GM18867 (cell line): ENCODE measurements around the gene APOL1.
"Not testable (repeated sequence)": the region's sequence is repeated elsewhere in the genome, so short reads cannot be mapped to it uniquely, and the experiment has no call there.

ENCODE experiments used
- ATAC-seq: cut with Tn5 transposase; IDR thresholded peaks from one replicate; pipeline ENCODE4 v1.9.1; 2021; ENCODE audit warnings: mild to moderate bottlenecking, moderate library complexity; ENCODE audit not compliant: unreplicated experiment

Gene APOL1

DNA sequence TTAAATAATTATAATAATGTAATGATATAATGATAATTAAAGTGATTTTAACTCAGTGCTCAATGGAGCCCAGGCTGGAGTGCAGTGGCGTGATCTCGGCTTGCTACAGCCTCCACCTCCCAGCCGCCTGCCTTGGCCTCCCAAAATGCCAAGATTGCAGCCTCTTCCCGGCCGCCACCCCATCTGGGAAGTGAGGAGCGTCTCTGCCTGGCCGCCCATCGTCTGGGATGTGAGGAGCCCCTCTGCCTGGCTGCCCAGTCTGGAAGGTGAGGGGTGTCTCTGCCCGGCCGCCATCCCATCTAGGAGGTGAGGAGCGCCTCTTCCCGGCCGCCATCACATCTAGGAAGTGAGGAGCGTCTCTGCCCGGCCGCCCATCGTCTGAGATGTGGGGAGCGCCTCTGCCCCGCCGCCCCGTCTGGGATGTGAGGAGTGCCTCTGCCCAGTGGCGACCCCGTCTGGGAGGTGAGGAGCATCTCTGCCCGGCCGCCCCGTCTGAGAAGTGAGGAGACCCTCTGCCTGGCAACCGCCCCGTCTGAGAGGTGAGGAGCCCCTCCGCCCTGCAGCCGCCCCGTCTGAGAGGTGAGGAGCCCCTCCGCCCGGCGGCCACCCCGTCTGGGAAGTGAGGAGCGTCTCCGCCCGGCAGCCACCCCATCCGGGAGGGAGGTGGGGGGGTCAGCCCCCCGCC is 37.6 kb downstream of the APOL1 start:
- not testable (repeated sequence) for ATAC-seq

DNA sequence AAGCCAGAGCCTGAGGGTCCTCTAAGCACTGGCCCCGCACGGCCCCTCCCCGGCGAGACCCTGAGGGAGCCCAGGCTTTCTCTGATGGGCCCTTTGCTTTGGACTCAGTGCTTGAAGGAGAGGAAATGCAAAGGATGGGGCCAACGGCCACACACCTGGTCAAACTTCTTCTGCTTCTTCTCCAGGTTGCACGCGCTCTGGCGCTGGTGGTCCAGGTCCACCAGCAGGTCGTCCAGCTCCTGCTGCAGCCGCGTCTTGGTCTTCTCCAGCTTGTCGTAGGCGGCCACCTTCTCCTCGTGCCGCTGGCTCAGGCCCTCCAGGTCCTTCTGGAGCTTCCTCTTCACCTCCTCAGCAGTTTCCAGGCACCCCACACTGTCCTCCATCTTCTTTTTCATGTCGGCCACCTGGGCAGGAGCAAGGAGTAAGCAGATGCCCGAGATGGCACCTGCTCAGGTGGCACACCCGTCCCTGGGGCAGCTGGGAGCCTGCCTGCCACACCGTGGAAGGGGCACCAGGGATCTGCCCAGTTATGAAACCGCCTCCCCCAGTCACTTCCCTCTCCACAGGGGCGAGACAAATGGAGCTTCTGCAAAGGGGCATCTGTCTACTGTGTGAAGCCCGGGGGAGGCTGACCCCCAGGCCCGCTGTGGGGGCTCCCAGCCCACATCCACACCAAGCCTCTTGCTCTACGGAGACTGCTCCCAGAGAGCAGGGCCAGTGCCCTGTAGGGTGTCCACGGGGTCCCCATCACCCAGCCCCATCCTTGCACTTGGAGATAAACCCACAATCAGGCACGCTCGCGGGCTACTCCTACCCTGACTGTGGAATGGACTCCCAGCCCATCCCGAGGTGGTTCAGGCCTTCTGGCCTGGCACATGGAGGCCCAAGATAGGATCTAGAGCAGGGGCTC is 39.2 kb downstream of the APOL1 start:
- ATAC-seq = no peak

DNA sequence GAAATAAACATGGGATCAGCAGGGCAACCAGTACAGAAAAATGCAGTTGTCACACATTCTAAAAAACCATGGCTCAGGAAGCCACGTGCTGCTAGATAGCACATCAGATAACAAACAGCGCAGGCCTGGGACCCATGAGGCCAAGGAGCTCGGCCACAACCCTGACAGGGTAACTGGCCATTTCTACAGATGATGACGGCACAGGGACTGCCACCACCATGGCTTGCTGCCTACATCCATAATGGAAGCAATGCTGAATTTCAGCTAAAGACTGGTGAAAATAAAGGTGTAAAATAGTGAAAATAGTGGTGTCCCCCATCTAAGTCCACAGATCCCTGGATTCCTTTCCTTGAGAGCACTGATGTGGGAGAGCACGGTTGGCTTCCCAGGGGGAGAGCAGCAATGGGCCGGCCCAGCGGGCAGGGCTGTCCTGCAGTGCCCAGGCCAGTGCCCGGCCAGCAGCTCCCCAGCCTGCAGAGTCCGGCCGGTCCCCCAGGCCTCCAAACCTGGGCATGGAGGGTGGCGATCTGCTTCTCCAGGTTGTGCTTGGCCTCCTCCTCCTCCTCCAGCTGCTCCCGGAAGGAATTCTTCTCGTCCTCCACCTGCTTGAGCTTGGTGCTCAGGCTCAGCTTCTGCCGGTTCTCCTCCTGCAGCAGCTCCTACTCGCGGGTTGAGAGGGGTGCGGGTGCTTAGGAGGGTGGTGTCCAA is 40.0 kb downstream of the APOL1 start:
- ATAC-seq = no peak

DNA sequence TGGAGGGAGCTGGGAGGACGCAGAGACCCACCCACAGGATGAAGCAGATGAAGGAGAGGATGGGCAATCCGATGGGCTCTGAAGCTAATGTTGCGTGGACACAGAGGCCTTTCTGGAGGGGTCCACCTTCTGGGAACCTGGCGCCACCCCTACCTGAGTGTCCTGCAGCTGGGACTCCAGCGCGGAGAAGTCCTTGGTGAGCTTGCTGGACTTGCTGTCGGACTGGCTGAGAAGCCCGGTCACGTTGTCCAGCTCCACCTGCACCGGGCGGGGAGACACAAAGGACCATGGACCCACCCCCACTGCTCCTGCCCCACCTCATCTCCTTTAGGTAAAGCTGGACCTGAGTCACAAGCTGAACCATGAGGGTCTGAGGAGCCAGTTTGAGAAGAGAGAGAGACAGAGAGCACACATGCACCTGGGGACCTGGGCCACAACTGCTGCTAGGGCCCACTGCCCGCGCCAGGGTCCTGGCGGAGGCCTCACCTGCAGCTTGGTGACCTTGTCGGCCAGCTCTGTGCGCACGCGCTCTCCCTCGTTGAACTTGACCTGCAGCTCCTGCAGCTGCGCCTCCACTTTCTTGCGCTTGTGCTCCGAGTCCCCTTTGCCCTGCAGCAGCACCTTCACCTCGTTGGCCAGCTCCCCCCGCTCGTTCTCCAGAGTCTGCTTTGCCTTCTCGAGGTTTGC is 40.8 kb downstream of the APOL1 start:
- no peak for ATAC-seq

DNA sequence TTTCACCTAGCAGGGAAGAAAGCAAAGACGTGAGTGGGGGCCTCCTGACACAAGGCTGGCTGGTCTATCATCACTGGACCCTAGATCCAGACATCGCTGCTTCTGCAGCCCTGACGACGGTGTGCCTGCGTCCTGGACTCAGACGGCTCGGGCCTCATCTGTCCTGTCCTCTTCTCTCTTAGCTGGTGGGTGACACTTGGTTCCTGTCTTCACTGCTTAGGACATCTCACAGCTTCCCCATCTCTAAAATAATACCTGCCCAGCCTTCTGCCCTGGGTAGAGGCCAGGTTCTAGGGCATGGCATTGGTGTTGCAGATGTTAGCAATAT is 41.3 kb downstream of the APOL1 start:
- ATAC-seq = no peak

DNA sequence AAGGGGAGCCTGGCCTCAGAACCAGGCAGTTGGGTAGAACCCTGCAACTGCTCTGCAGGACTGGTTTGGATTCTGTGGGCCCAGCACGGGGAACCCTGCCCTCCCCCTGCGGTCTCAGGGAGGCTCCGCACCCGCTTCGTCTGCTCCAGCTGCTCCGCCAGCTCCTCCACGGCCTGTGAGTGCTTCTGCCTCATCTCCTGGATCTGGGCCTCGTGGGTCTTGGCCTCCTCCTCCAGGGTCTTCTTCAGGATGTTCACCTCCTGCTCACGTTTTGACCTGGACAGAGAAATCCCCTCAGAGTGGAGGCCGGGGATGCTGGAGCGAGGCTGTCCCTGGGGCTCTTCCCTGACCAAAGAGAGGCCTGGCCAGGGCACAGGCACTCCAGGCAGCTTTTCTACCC is 41.9 kb downstream of the APOL1 start:
- no peak for ATAC-seq

DNA sequence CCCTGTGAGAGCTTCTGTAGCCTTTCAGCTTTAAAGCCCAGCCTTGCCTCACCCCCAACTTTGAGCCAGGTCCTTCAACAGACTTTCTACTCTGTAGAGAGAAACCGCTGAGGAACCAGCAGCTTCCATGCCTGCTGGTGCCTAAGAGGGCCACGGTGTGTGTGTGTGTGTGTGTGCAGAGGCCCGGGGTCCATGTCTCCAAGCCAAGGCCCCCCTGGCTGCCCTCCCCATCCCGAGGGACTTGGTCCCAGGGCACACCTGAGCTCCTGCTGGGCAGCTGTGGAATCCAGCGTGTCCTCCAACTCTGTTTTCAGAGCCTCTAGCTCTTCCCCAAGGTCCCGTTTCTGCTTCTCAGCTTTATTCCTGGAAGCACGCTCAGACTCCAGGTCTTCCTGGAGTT is 42.3 kb downstream of the APOL1 start:
- no peak for ATAC-seq

DNA sequence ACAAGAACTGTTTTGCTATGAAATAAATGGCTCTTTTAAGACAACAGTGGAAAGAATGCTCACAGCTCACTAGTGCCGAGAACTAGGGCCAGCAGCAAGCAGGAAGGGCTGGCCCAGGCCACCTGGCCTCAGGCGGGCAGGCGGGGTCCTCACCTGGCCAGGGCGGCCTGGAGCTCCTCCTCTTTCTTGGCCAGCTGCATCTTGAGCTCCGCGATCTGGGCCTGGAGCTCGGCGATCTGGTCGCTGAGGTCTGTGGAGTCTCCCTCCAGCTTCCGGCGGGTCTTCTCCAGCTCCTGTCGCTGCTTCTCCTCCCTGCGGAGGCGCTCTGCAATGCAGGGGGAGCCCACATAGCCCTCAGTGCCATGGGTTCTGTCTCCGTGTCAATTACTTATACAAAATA is 43.8 kb downstream of the APOL1 start:
- no peak for ATAC-seq

DNA sequence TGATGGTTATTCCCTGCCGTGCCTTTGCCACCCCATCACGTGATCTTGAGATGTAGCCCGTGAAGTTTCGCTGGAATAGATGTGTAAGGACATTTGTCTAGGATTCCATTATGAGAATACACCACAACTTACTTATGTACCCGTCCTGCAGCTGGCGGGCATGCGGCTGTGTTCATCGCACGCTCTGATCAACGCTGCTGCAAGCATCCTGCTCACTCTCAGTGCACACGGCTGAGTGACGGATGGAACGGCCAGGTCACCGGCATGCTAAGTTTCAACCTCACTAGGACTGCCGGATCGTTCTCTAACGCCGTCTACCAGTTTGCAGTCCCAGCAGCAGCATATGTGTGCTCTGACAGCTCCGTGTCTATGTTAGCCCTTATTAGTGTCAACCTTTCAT is 44.6 kb downstream of the APOL1 start:
- no peak for ATAC-seq

DNA sequence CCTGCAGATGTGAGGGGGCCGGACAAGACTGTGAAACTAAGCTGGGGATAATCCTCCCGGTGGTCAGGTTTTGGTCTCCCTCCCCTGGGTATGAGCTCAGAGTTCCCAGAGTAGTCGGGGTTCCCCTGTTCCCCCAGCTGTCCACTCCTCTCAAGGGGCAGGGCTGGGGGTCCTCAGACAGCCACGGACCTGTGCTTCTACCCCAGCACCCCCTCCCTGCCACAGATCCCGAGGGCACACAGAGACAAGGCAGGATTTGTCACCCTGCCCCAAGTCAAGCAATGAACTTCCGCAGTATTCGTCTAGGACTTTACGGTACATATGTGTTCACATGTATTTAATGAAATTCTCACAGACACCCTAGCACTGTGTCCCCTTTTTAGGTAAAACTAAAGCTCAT is 45.2 kb downstream of the APOL1 start:
- no peak for ATAC-seq

DNA sequence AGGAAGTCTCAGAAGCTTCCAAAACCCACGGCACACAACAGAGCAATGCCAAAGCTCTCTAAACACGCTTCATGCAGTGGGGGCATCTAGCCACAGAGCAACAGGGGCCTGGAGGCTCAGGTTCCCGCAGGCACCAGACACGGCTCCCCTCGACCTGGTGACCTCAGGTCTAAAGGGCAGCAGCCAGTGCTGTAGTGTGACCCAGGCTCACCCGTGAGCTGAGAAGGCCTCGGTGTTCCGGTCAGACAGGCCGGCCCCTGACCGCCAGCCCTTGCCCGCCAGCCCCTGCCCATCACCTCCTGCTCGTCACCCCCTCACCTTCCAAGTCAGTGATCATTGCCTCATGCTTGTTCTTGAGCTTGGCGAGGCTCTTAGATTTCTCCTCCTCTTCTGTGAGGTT is 45.7 kb downstream of the APOL1 start:
- no peak for ATAC-seq

DNA sequence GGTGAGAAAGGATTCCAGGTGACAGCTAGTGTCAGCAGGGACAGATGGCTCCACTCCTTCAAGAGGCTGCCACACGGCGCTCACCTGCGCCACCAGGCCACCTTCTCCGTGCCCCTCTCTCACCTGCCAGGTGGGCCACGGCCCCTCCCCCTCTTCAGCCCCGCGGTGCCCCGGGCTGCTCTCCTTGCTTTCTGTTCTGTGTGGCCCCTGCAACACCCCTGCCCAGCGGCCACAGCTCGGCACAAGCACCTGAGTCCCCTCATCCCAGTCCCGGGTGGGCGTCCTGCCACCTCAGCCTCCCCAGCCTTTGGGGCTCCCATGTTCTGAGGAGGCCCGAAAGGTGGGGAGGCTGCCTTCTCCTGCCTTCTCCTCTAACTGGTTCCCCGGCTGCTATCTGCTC is 46.4 kb downstream of the APOL1 start:
- no peak for ATAC-seq

DNA sequence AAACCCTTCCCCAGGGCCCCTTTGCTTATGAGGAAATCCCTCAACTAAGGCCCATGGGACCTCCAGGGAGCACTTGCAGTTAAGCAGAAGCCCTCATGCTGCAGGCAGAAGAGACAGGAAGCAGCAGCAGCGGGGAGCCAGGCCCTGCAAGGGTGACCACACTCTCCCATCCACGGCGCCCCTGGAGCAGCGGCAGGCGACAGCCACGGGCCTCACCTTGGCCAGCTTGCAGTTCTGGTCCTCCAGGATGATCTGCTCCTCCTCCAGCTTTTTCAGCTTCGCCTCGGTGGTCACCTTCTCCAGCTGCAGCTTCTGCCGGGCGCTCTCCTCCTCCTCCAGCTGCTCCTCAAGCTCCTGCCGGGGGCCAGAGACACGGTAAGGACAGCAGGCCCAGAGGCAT is 47.0 kb downstream of the APOL1 start:
- no peak for ATAC-seq

DNA sequence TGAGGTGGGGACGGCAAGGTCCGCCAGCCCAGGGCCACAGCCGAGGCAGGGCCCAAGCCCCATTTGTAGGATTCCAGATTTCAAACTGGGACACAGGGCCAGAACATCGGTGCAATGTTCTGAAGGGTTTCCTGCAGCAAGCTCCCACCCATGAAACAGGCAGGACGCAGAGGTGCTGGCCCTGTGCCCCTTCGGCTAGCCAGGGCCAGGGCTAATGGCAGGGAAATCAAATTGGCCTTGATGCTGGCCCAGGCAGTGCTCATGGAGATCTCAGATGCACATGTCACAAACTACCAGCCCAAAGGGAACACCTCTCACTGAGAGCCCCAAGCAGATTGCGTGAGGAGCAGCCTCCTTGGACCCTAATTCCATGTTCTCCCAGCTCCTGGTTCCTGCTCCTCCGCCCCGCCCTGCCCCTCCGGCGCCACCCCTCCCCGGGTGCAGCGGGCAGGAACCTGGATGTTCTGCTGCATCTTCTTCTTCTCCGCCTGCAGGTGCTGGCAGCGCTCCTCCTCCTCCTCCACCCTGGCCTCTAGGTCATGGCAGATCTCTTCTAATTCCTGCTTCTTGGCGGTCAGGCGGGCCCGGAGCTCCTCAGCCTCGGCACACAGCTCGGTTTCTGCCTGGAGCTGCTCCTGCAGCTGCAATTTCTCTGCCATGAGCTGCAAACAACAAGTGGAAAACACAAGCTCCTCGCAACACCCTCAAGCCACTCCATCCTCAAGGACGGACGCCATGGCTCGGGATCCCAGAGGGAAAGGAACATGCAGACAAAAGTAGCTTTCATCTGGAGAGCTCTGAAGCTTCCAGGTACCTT is 47.7 kb downstream of the APOL1 start:
- ATAC-seq = no peak

DNA sequence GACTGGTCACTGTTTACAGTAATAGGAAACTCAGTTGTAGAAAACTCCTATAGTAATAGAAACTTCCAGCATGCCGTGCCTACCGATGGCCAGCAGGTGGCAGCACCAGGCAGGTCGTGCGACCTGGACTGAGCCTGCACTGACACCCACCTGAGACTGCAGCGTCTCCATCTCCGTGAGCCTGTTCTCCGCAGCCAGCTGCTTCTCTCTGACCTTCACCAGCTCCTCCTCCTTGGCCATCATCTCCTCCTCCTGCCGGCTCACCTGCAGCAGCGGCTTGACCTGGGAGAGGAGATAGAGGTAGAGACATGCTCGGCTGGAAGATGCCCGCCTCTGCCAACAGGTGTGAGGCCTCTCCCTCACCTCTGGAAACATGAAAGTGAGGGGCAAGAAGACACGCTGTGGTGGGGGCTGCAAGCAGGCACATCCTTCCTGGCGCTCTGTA is 48.5 kb downstream of the APOL1 start:
- no peak for ATAC-seq

DNA sequence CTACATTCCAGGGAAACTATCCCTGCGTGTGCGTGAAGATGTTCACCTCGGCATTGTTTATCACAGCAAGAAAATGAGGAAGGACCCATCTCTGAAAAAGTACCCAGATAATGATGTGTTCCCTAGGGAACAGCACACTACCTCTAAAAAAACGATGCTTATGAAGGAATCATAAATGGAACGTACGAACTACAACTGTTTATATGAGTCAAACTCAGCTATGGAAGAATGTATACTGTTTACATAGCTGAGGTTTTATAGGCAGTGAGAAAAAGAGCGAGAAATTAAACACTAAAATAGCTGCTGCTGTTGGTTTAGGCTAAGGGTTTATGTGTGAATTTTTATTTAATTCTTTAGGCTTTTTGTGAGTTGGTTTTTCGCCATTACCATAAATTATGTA is 48.9 kb downstream of the APOL1 start:
- no peak for ATAC-seq

DNA sequence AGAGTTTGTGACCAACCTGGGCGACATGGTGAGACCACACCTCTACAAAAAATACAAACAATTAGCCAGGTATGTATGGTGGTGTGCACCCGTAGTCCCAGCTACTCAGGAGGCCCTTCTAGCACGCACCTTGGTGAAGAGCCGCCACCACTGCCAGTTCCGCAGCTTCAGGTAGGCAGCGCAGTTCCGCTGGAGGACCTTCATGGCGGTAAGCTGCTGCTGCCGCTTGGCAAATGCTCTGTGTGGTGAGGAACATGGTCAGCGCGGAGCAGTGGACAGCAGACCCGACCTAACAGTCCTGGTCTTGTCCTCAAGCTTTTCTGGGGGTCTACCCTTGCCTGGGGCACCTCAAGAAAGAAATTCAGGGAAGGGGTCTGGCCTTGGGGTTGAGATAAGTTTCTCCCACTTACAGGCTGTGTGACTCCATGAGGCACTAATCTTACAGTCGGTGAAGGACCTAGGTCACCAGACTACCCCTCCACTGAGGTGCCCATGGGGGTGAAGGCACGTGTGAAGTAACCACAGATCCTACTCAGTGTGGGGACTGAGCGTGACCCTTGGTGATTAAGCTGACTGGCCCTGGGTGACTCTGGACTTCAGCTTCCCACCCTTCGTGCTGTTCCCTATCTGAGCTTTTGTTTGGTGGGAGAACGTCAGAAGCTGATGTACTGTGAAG is 49.6 kb downstream of the APOL1 start:
- no peak for ATAC-seq

DNA sequence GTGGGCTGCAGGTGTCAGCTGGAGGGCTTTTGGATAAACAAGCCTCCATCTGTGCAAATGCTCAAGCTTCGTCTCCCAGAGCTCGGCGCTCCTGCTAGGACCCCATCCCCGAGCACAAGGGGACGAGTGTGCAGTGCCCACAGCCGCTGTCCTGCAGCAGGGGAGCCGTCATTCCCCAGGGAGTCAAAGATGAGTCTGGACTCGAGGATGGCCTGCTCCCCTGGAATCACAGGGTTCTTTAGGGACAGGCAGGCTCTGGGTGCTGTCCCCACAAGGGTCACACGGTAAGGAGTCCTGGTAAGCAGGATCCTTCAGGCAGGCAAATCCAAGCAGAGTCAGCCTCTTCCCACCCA is 50.2 kb downstream of the APOL1 start:
- no peak for ATAC-seq

DNA sequence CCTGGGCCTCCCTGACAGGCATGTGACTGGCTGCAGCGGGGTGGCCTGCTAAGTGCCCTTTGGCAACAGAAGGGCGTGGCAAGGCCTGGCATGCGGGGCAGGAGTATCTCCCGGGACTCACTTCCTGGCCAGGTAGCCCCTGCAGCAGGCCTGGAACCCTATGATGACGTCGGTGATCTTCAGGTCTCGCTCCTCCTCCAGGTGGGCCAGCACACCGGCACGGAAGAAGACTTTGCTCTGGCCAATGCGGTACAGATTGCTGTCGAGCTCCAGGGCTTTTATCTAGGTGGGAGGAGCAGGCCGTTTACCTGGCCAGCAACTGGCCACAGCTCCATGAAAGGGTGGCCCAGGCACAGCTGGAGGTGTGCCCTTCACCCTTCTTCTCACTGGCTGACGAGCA is 50.9 kb downstream of the APOL1 start:
- ATAC-seq = no peak

DNA sequence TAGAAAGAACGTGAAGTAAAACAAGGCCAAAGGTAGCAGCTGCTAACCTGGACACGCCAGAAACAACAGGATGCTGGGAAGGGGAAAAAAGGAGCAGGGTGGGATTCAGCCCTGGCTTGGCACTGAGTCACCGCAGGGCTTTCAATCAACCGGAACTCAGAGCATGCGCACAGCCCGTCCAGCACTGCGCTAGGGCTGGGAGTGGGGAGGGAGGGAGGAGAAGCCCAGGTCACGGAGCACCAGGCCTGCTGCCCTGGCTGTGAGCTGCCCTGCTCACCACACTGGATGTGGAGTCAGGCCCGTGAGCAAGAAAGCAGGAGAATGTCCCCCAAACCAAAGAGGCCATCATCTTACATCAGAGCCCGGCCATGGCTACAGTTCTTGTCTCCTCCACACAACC is 51.5 kb downstream of the APOL1 start:
- no peak for ATAC-seq
